Endothelial cell of umbilical vein (primary cell): ENCODE data around the gene MBTPS1.

ENCODE experiments used
- CTCF ChIP-seq, 2 donors: IDR thresholded peaks; 1 replicate in 1 of 2; 2 replicates in 1 of 2; pipeline ENCODE4 v1.5.1; 2011; ENCODE audit warnings: low read length in 2 of 2, mild to moderate bottlenecking in 2 of 2, moderate library complexity in 2 of 2, control low read depth in 1 of 2, inconsistent platforms in 1 of 2, low read depth in 1 of 2; ENCODE audit not compliant: insufficient read depth in 1 of 2; ENCODE audit errors: extremely low read depth in 1 of 2
- FOS ChIP-seq: IDR thresholded peaks from 2 replicates; pipeline ENCODE4 v1.6.1; 2011; ENCODE audit warnings: mild to moderate bottlenecking, low read length, moderate library complexity, borderline replicate concordance; ENCODE audit not compliant: insufficient read depth
- POLR2A ChIP-seq: IDR thresholded peaks from 2 replicates; pipeline ENCODE4 v1.6.1; 2012; ENCODE audit warnings: low read depth, mild to moderate bottlenecking, control low read depth, low read length
- POLR2AphosphoS5 ChIP-seq: IDR thresholded peaks from 2 replicates; pipeline ENCODE4 v1.6.1; 2012; ENCODE audit warnings: low read depth, mild to moderate bottlenecking, control low read depth, low read length, moderate library complexity; ENCODE audit not compliant: insufficient read depth

GRCh38 chr16:84014570-84015327 is 102.0 kb downstream of the MBTPS1 start:
- TF ChIP-seq CTCF (IDR thresholded peaks at IDR 0.05; ENCODE audit: extremely low read depth in 1 of 2, insufficient read depth in 1 of 2, low read depth in 1 of 2, low read length in 2 of 2) (no peak), POLR2AphosphoS5 (no peak), FOS (no peak), POLR2A (no peak)
